Right cardiac atrium (tissue), 5 donors: ENCODE data around the gene GRIK4. TPM values are rescaled to one million over a fixed set of nuclear protein-coding genes. Genes with fewer than 3 reads are reported as not detected.

Experiments used
- ATAC-seq, 2 donors: fragments of 200-7000 bp; cut with Tn5 transposase; one replicate each; pipeline versions ENCODE4 v1.8.0 to v1.9.1; 2020; ENCODE audit warnings: moderate library complexity in 2 of 2, mild to moderate bottlenecking in 1 of 2
- DNase-seq, 3 donors: peaks; one replicate each; pipeline ENCODE4 v3.0.0-alpha.2; 2020
- H3K27ac ChIP-seq: one replicate; pipeline ENCODE4 v1.5.1; 2013; ENCODE audit warnings: mild to moderate bottlenecking, low read length, control low read depth, moderate library complexity
- H3K27me3 ChIP-seq: one replicate; pipeline ENCODE4 v1.6.1; 2013; ENCODE audit not compliant: control insufficient read depth, insufficient read depth
- H3K4me1 ChIP-seq: one replicate; pipeline ENCODE4 v1.6.1; 2013; ENCODE audit warnings: low read length; ENCODE audit not compliant: control insufficient read depth, insufficient read depth
- H3K4me3 ChIP-seq: one replicate; pipeline ENCODE4 v1.5.1; 2013; ENCODE audit warnings: low read length, control low read depth
- H3K9me3 ChIP-seq: one replicate; pipeline ENCODE4 v1.6.1; 2013; ENCODE audit warnings: low read length; ENCODE audit not compliant: control insufficient read depth
- WGBS: extraction: QIAGEN DNeasy Blood & Tissue Kit; methylation state at CpG from one replicate; pipeline ENCODE4 v1.1.7; 2013; 5-methylcytosine and 5-hydroxymethylcytosine counted together
- intact Hi-C, 4 donors: fragments of 100-400 bp; cut with DNase I; formaldehyde crosslinking; loops; one replicate each; pipeline versions ENCODE4 v1.11.0 to v1.14.0; 2022 to 2023
- polyA plus RNA-seq: library from polyadenylated mRNA; stranded (reverse); fragments of 200-250 nt; gene quantifications from one replicate; pipeline ENCODE4 v1.2.3, GENCODE V29; 2013
- total RNA-seq, 4 donors: library from RNA; stranded (reverse); fragmentation: NEBNext Ultra II Directional; extraction: Animal tissue kit (Norgen Biotek cat#: 25700); gene quantifications; one replicate each; pipeline ENCODE4 v1.2.1, GENCODE V29; 2021
- donor health status: healthy with polysubstance abuse.
- donor health status: DM: no; HTN: yes; CAD: no.
- donor health status: DM: no; HTN: no; CAD: no.
- donor health status: DM: no; HTN: yes; CAD: no; lungs with severe emphysema.
- donor health status: DM: yes; HTN: yes; CAD: no.

The GRIK4 gene
- total and polyA plus RNA-seq, 5 donors, result 0.32 to 3.4 (median 0.80) TPM; not detected in 1

DNA sequence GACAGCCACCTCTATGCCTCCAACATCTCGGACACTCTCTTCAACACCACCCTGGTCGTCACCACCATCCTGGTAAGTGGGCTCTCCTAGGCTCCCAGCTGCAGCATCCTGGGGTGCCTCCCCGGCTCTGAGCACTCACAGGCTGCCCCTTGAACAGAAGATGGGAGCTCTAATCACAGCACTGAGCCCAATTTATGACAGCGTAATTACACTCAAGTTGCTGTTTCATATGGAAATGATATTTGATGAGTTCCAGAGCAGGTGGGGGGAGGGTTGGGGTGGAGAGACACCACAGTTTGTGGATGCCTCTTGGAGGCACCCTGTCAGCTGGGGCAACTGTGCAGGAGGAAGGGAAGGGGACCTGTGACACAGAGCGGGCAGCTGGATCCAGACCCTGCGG lies 387.0 kb downstream of the GRIK4 start:
- DNase-seq, result no peak
- Histone ChIP-seq H3K4me1 (no peaks in the 10 kb centered on the region), H3K4me3 (no peak overlapping the region), H3K9me3 (no peaks in the 10 kb centered on the region), H3K27ac (no peak overlapping the region), H3K27me3 (no peaks in the 10 kb centered on the region)
- intact Hi-C loops, result no loop called here
- ATAC-seq, result no peak
- WGBS, result 78% methylated on average over 6 of the region's 6 CpGs

DNA sequence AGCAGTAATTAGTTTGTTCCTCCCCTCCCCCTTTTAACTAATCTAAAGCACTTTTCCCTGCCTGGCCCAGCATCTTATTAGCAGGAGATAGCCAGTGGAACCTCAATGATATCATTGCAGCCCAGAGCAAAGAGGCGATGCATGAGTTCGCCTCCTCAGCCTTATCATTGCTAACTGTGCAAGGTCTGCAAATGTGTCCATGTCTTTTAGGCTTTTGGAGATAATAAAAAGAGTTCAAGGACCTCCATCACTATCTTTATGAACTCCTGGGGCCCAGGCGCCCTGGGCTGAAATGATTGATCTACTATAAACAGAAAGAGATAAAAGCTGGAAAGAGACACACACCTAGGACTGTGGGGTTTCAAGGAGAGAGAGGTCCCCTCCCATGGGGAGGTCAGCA lies 388.2 kb downstream of the GRIK4 start:
- Histone ChIP-seq H3K27ac (no peak overlapping the region), H3K4me3 (no peak overlapping the region), H3K4me1 (no peaks in the 10 kb centered on the region), H3K27me3 (no peaks in the 10 kb centered on the region), H3K9me3 (no peaks in the 10 kb centered on the region)
- ATAC-seq (no peak), DNase-seq (no peak)
- intact Hi-C loops, result no loop called here
- 78% methylated on average over 3 of the region's 3 CpGs for WGBS

DNA sequence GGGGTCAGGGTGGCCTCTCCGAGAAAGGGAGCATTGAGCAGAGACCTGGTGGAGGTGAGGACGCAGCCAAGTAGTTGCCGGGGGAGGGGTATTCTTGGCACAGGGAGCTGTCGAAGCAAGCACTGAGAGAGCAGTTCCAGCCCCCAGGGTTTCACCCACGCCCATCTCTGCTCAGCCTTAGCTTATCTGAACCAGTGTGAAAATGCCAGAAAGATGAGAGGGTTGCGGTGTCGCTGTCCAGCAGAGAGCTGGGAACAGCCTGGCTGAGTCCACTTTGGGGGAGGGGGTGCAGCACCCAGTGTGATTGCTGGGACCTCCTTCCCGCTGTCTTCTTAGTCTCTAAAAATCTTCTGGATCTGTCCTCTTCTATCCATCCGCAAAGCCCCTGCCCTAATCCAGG lies 389.1 kb downstream of the GRIK4 start:
- Histone ChIP-seq H3K9me3 (no peaks in the 10 kb centered on the region), H3K27me3 (no peaks in the 10 kb centered on the region), H3K4me1 (no peaks in the 10 kb centered on the region), H3K27ac (no peak overlapping the region), H3K4me3 (no peak overlapping the region)
- DNase-seq (no peak), ATAC-seq (peak in 1 of 2 donors; percentile 46)
- intact Hi-C loops, result no loop called here
- WGBS, result 34% methylated on average over 9 of the region's 9 CpGs

DNA sequence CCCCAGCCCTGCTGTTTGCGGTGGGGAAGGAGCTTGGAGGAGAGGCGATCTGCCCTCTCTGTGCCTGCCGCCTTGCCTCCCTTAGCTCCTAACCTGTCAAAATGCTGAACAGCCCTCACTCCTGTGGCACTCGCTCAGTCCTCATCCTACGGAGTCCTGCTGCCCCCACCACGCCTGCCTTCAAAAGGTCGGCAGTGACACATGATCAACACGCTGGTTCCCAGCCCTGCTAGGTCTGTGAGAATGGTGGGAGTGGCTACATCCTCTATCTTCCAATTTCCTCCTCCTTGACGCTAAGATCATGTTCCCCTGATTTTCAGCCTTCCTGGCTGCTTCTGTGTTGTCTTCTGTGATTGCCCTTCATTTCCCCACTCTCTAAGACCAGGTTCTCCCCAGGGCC lies 392.1 kb downstream of the GRIK4 start:
- 49% methylated on average over 9 of the region's 9 CpGs for WGBS
- Histone ChIP-seq H3K4me3 (no peak overlapping the region), H3K4me1 (no peaks in the 10 kb centered on the region), H3K27ac (no peak overlapping the region), H3K9me3 (no peaks in the 10 kb centered on the region), H3K27me3 (no peaks in the 10 kb centered on the region)
- DNase-seq, result no peak
- no peak for ATAC-seq
- intact Hi-C loops, result no loop called here

DNA sequence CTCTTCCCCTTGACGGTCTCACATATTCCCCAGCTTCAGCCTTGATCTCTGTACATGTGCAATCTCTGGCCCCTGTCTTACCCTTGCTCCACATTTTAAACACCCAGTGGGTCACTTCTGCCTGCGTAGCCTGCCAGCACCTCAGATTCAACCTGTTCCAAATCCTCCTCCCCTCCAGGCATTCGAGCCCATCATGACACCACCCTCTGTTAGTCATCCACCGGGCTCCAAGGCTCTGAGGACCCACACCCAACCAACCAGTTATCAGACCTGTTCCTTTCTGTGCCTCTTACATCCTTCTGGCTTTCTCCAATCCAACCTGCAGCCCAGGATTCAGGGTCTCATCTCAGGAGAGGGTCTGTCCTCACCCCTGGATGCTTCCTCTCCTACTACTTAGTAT lies 392.6 kb downstream of the GRIK4 start:
- Histone ChIP-seq H3K4me1 (no peaks in the 10 kb centered on the region), H3K4me3 (no peak overlapping the region), H3K27me3 (no peaks in the 10 kb centered on the region), H3K27ac (no peak overlapping the region), H3K9me3 (no peaks in the 10 kb centered on the region)
- no peak for DNase-seq
- 86% methylated on average over 4 of the region's 4 CpGs for WGBS
- no peak for ATAC-seq
- intact Hi-C loops, result no loop called here

DNA sequence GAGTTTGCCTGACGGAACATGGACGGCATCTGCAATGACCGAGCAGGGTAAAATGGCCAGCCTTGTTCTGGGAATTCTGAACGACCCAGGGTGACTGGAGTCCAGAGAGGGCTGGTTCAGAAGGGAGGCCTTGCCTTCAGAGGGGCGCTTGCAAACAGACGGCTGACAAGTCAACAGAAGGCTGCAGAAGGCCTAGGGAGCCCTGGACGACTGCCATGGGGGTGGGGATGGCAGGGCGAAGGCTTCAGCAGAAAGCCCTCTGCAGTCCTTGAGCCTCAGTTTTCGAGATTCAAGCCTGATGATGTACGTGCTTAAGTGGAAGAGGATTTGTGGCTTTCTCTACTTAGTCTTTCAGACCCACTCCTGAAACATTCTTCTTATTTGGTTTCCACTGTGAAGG lies 395.2 kb downstream of the GRIK4 start:
- whole genome bisulfite sequencing, result 80% methylated on average over 10 of the region's 10 CpGs
- intact Hi-C loops, result no loop called here
- Histone ChIP-seq H3K9me3 (no peaks in the 10 kb centered on the region), H3K4me1 (no peaks in the 10 kb centered on the region), H3K27ac (no peak overlapping the region), H3K27me3 (no peaks in the 10 kb centered on the region), H3K4me3 (no peak overlapping the region)
- no peak for ATAC-seq
- no peak for DNase-seq

DNA sequence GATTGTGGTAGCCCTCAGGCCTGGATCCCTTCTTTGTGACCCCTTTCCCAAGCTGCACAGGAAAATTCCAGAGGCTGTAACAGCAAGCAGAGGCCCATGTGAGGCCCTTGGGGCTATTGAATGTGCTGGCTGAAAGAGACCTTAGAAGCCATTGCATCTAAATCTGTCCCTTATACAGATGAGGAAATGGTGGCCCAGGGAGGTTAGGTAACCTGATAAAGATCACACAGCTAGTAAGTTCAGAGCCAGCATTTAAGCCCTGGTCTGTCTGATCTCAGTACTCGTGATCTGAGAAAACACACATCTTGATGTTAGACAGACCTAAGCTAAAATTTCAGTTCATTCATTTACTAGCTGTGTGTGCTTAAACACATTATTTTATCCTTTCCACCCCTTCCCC lies 396.4 kb downstream of the GRIK4 start:
- Histone ChIP-seq H3K27ac (no peak overlapping the region), H3K4me1 (no peaks in the 10 kb centered on the region), H3K4me3 (no peak overlapping the region), H3K9me3 (no peaks in the 10 kb centered on the region), H3K27me3 (no peaks in the 10 kb centered on the region)
- 78% methylated on average over 1 of the region's 1 CpG for WGBS
- no peak for ATAC-seq
- DNase-seq, result no peak
- intact Hi-C loops, result no loop called here

DNA sequence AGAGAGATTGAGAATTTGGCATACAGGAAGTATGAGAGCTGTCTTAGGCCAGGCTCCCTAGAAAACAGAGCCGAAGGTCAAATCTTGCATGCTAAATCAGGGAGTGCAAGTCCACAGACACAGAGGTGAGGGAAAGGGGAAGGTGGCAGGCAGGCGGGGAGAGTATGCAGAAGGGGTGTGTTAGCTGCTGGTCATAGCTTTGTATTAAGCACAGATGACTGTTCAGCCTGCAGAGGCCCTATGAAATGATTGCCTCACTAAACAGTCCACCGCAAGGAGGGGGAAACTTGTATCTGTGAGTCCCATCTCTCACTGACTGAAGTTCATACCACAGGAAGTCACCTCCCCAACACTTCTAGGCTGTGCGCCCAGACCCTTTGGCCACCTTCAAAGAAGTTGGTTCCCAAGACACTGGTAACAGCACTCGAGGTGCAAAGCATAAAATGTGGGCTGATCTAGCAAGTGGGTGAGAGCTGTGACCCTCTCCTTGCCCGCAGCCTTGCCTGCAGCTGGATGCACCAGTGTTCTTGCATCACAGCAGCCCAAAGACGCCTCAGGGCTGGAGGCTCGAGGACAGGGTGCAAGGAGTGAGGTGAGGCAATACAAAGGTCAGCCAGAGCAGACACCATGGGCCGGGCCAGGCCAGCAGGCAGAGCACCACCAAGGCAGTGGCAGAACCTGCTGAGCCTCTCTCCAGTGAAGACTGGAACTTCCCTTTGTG lies 397.1 kb downstream of the GRIK4 start:
- H3K27ac ChIP-seq, result no peak overlapping the region
- H3K4me3 ChIP-seq, result no peak overlapping the region
- H3K4me1 ChIP-seq, result no peaks in the 10 kb centered on the region
- DNase-seq, result peak in 1 of 3 donors; percentile 39
- no peaks in the 10 kb centered on the region for H3K27me3 ChIP-seq
- no peaks in the 10 kb centered on the region for H3K9me3 ChIP-seq
- ATAC-seq, result peak; percentile 29 to 56
- WGBS, result 54% methylated on average over 9 of the region's 9 CpGs
- intact Hi-C loops, result no loop called here

DNA sequence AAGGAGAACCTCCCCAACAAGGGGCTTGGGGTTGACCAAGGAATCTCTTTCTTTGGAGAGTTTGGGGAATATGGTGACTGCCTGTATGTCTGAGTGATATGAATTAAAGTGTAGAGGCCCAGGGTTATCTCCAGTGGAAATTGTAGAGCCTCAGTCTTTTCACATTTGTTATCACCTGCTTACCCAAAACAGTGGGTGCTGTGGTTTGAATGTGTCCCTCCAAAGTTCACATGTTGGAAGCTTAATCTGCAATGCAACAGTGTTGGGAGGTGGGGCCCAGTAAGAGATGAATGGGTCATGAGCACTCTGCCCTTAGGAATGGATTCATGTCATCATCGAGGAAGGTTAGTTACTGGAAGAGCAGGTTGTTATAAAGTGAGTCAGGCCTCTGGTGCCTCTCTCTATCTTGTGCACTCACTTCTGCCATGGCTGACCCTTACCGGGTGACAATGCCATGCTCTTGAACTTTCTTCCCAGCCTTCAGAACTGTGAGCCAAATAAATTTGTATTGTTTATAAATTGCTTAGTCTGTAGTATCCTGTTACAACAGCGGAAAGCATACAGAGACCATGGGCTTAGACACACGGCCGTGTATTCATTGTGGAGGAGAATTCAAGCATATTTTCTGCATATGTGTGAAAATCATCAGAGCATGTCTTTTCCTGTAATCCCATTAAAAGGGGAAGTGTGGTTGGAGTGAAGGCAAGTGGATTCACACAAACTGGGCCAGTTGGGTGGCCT lies 398.3 kb downstream of the GRIK4 start:
- no peak for ATAC-seq
- intact Hi-C loops, result no loop called here

DNA sequence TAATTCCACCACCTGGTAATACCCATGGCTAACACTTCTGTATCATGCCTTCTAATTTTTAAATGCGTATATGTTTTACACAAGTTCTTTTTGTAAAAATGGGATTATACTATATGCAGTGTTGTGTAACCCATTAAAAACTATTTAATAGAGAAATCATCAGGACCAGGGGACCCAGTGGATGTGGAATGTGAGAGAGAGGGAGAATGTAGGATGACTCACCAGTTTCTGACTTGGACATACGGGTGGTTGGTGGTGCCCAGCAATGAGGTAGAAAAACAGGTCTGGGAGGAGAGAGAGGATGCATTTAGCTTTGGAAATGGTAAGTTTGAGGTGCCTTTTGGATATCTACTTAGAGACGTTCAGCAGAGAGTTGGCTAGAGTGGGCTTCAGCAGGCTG lies 400.4 kb downstream of the GRIK4 start:
- no peak for DNase-seq
- H3K4me1 ChIP-seq, result no peaks in the 10 kb centered on the region
- no peak overlapping the region for H3K4me3 ChIP-seq
- ATAC-seq, result no peak
- no peaks in the 10 kb centered on the region for H3K27me3 ChIP-seq
- no peaks in the 10 kb centered on the region for H3K9me3 ChIP-seq
- no peak overlapping the region for H3K27ac ChIP-seq
- intact Hi-C loops, result no loop called here
- 76% methylated on average over 3 of the region's 3 CpGs for WGBS

More for the DNA sequence above, 398.3 kb downstream of the GRIK4 start:
- Histone ChIP-seq H3K4me1 (no peaks in the 10 kb centered on the region), H3K4me3 (no peak overlapping the region), H3K27me3 (no peaks in the 10 kb centered on the region), H3K27ac (no peak overlapping the region), H3K9me3 (no peaks in the 10 kb centered on the region)
- no peak for DNase-seq
- WGBS, result 88% methylated on average over 5 of the region's 5 CpGs

DNA sequence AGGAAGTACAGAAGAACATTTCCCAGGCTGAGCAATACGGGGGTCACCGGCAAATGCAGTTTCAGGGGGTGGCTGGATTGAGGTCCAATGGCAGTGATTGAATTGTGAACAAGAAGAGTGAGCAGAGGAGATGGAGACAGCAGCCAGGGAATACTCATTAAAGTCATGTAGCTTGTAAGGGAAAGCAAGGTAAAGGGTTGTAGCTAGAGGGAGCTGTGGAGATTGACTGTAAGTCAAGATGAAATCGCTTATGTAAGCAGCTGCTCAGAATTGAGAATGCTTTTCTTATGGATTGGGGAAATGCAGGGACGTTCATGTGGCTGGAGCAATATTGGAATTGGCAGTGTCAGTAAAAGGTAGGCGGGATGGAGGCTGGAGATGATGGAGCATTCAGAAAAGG lies 401.0 kb downstream of the GRIK4 start:
- no peak overlapping the region for H3K27ac ChIP-seq
- no peaks in the 10 kb centered on the region for H3K27me3 ChIP-seq
- WGBS, result 42% methylated on average over 5 of the region's 5 CpGs
- H3K4me3 ChIP-seq, result no peak overlapping the region
- DNase-seq (no peak), ATAC-seq (no peak)
- intact Hi-C loops, result no loop called here
- H3K4me1 ChIP-seq, result no peaks in the 10 kb centered on the region
- no peaks in the 10 kb centered on the region for H3K9me3 ChIP-seq
